Adipose tissue (tissue), 3 donors: ENCODE measurements around the gene GRK2. TPM values are rescaled to one million over a fixed set of nuclear protein-coding genes. Genes with fewer than 3 reads are reported as not detected.
"Not testable (repeated sequence)": the region's sequence is repeated elsewhere in the genome, so short reads cannot be mapped to it uniquely, and the experiment has no call there.

Experiments used
- H3K27ac ChIP-seq: one replicate; pipeline ENCODE4 v1.5.1; 2013; ENCODE audit warnings: low read depth, low read length
- WGBS, 3 donors: extraction: QIAGEN DNeasy Blood & Tissue Kit; methylation state at CpG; one replicate each; pipeline ENCODE4 v1.1.7; 2013; 5-methylcytosine and 5-hydroxymethylcytosine counted together
- polyA plus RNA-seq, 3 donors: library from polyadenylated mRNA; stranded (reverse); fragments of 200-250 nt; gene quantifications; one replicate each; pipeline ENCODE4 v1.2.3, GENCODE V29; 2013
- donor health status: healthy with polysubstance abuse.
- donor health status: Bipolar disorder and iron deficiency.
- donor health status: healthy.

Gene GRK2
- polyA plus RNA-seq, 3 donors: 26.8 to 70.1 (median 50.6) TPM

GRCh38 chr11:67251841-67252240 lies 14.4 kb upstream of the GRK2 start:
- WGBS, 3 donors: 73 to 95% (median 74%) methylated on average over 1 of the region's 1 CpG
- no peak overlapping the region for H3K27ac ChIP-seq

GRCh38 chr11:67252831-67253239 lies 13.4 kb upstream of the GRK2 start:
- WGBS, 3 donors: 73 to 90% (median 83%) methylated on average over 4 of the region's 4 CpGs
- no peak overlapping the region for H3K27ac ChIP-seq

GRCh38 chr11:67253872-67254624 lies 12.2 kb upstream of the GRK2 start:
- WGBS, 3 donors: 82 to 94% (median 89%) methylated on average over 14 of the region's 14 CpGs
- no peak overlapping the region for H3K27ac ChIP-seq

GRCh38 chr11:67254798-67255197 lies 11.5 kb upstream of the GRK2 start:
- 81 to 89% (median 87%) methylated on average over 15 of the region's 15 CpGs for WGBS, 3 donors
- no peak overlapping the region for H3K27ac ChIP-seq

- 86 to 90% (median 87%) methylated on average over 10 of the region's 10 CpGs for WGBS, 3 donors
- no peak overlapping the region for H3K27ac ChIP-seq
Measured at GRCh38 chr11:67255353-67255752, 10.9 kb upstream of the GRK2 start.

- WGBS, 3 donors: 85 to 90% (median 86%) methylated on average over 8 of the region's 8 CpGs
- no peak overlapping the region for H3K27ac ChIP-seq
Measured at GRCh38 chr11:67255864-67256263, 10.4 kb upstream of the GRK2 start.

GRCh38 chr11:67256477-67257135 lies 9.7 kb upstream of the GRK2 start:
- WGBS, 3 donors: 67 to 83% (median 69%) methylated on average over 5 of the region's 5 CpGs
- H3K27ac ChIP-seq: no peak overlapping the region

- WGBS, 3 donors: 85 to 89% (median 86%) methylated on average over 6 of the region's 6 CpGs
- H3K27ac ChIP-seq: no peak overlapping the region
Measured at GRCh38 chr11:67260406-67260805, 5.9 kb upstream of the GRK2 start.

- WGBS, 3 donors: 30 to 34% (median 32%) methylated on average over 43 to 50 of the region's 50 CpGs
- H3K27ac ChIP-seq: not testable (repeated sequence)
Measured at GRCh38 chr11:67260885-67261639, 5.2 kb upstream of the GRK2 start.

GRCh38 chr11:67261640-67261945 lies 4.7 kb upstream of the GRK2 start:
- H3K27ac ChIP-seq: no peak overlapping the region
- 16 to 24% (median 20%) methylated on average over 12 to 18 of the region's 18 CpGs for WGBS, 3 donors

- 49 to 53% (median 50%) methylated on average over 18 of the region's 18 CpGs for WGBS, 3 donors
- no peak overlapping the region for H3K27ac ChIP-seq
Measured at GRCh38 chr11:67261946-67262681, 4.2 kb upstream of the GRK2 start.

- no peak overlapping the region for H3K27ac ChIP-seq
- 38 to 47% (median 39%) methylated on average over 22 of the region's 22 CpGs for WGBS, 3 donors
Measured at GRCh38 chr11:67262731-67263675, 3.3 kb upstream of the GRK2 start.

GRCh38 chr11:67264260-67264659 lies 2.0 kb upstream of the GRK2 start:
- 94 to 96% (median 95%) methylated on average over 5 of the region's 5 CpGs for WGBS, 3 donors
- H3K27ac ChIP-seq: no peak overlapping the region

- WGBS, 3 donors: 90 to 92% (median 91%) methylated on average over 7 of the region's 7 CpGs
Measured at GRCh38 chr11:67264877-67265632, 1.2 kb upstream of the GRK2 start.

GRCh38 chr11:67265633-67266448 lies 432 bp upstream of the GRK2 start:
- 11 to 14% (median 12%) methylated on average over 43 to 54 of the region's 54 CpGs for whole genome bisulfite sequencing, 3 donors
- H3K27ac ChIP-seq: no peak overlapping the region

More at GRCh38 chr11:67264877-67265632, 1.2 kb upstream of the GRK2 start:
- H3K27ac ChIP-seq: no peak overlapping the region
